ENCODE data around the gene DNMT1. TPM values are rescaled to one million over a fixed set of nuclear protein-coding genes. Genes with fewer than 3 reads are reported as not detected.

Gene DNMT1
- total RNA-seq, 6 experiments from 2014 or later, result 12.6 to 37.3 (median 24.4) TPM

DNA sequence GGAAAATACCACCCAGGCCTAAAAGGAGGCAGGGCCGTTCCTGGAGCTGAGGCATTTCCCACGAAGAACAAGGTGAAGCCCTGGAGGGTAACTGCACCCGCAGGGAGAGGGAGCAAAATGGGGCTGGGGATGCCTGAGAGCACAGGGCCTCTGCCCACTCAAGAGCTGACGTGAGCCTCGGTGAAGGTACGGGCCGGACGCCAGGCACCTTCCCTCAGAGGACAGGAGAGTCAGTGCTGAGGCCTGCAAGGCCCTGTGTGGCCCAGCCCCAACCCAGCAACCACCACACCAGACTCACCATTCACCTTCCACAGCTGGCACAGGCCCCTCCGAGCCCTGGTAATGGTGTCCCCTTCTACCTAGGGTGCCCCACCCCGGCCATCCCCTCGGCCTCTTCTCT is 36.3 kb downstream of the DNMT1 start:
- intact Hi-C loops (cut with DNase I), result no loop called here
- Histone ChIP-seq H3K36me3 (peaks cover 4 to 84% (median 36%) of the 10 kb centered on the region in 4 donors), H3K4me3 (no peak overlapping the region), H3K9me3 (no peaks in the 10 kb centered on the region), H3K4me1 (no peaks in the 10 kb centered on the region), H3K27ac (no peak overlapping the region), H3K27me3 (no peaks in the 10 kb centered on the region)
- ATAC-seq, result no peak
- TF ChIP-seq POLR2A (IDR thresholded peaks at IDR 0.05), result no peak
- TF ChIP-seq, protein P1, sequence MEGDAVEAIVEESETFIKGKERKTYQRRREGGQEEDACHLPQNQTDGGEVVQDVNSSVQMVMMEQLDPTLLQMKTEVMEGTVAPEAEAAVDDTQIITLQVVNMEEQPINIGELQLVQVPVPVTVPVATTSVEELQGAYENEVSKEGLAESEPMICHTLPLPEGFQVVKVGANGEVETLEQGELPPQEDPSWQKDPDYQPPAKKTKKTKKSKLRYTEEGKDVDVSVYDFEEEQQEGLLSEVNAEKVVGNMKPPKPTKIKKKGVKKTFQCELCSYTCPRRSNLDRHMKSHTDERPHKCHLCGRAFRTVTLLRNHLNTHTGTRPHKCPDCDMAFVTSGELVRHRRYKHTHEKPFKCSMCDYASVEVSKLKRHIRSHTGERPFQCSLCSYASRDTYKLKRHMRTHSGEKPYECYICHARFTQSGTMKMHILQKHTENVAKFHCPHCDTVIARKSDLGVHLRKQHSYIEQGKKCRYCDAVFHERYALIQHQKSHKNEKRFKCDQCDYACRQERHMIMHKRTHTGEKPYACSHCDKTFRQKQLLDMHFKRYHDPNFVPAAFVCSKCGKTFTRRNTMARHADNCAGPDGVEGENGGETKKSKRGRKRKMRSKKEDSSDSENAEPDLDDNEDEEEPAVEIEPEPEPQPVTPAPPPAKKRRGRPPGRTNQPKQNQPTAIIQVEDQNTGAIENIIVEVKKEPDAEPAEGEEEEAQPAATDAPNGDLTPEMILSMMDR (IDR thresholded peaks at IDR 0.05), result no peak
- DNase-seq, result no peak
- 80% methylated on average over 1 of the region's 11 CpGs for WGBS (ENCODE audit: insufficient coverage, low coverage, low lambda C conversion rate, missing lambda C conversion rate)

DNA sequence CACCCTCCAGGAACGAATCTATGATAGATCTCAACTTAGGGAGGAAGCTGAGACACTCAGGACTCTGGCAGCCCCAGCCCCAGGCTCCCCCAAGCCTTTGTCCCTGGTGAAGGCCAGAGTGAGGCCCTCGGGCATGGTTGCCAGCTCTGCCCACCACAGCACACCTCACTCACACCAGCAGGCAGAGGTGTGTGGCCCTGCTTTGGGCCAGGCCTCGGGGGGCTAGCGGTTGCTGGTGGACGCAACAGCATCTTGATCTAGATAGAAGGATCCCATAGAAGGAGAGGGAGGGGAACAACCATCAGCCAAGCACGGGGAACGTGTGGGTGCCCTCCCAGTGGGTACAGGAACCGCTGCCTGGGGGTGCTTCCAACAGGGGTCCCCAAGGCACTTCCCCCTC is 36.7 kb downstream of the DNMT1 start:
- WGBS (ENCODE audit: insufficient coverage, low coverage, low lambda C conversion rate, missing lambda C conversion rate), result no CpG with 5 or more reads among the region's 8 CpGs
- H3K27ac ChIP-seq, result no peak overlapping the region
- no peak for DNase-seq

GRCh38 chr19:10155839-10156238 is 38.9 kb downstream of the DNMT1 start:
- Histone ChIP-seq H3K27me3 (no peaks in the 10 kb centered on the region), H3K27ac (no peak overlapping the region), H3K4me1 (no peaks in the 10 kb centered on the region), H3K36me3 (peaks cover 4 to 87% (median 39%) of the 10 kb centered on the region in 4 donors), H3K4me3 (no peak overlapping the region), H3K9me3 (no peaks in the 10 kb centered on the region)
- no peak for TF ChIP-seq POLR2A (IDR thresholded peaks at IDR 0.05)
- TF ChIP-seq, protein P1 (IDR thresholded peaks at IDR 0.05), result no peak
- WGBS (ENCODE audit: insufficient coverage, low coverage, low lambda C conversion rate, missing lambda C conversion rate), result 85% methylated on average over 3 of the region's 4 CpGs
- intact Hi-C loops (cut with DNase I), result no loop called here
- ATAC-seq (no peak), DNase-seq (no peak)

More for the DNA sequence above, 36.7 kb downstream of the DNMT1 start:
- TF ChIP-seq, protein P1 (IDR thresholded peaks at IDR 0.05), result no peak
- no peak for TF ChIP-seq POLR2A (IDR thresholded peaks at IDR 0.05)
- no peaks in the 10 kb centered on the region for H3K9me3 ChIP-seq
- peaks cover 4 to 84% (median 36%) of the 10 kb centered on the region in 4 donors for H3K36me3 ChIP-seq
- no peak overlapping the region for H3K4me3 ChIP-seq
- H3K4me1 ChIP-seq, result no peaks in the 10 kb centered on the region
- no peaks in the 10 kb centered on the region for H3K27me3 ChIP-seq
- ATAC-seq, result no peak
- intact Hi-C loops (cut with DNase I), result no loop called here

GRCh38 chr19:10152100-10152499 is 42.7 kb downstream of the DNMT1 start:
- no peaks in the 10 kb centered on the region for H3K27me3 ChIP-seq
- no peaks in the 10 kb centered on the region for H3K9me3 ChIP-seq
- H3K27ac ChIP-seq, result no peak overlapping the region
- intact Hi-C loops (cut with DNase I), result no loop called here
- 90% methylated on average over 1 of the region's 3 CpGs for WGBS (ENCODE audit: insufficient coverage, low coverage, low lambda C conversion rate, missing lambda C conversion rate)
- TF ChIP-seq POLR2A (IDR thresholded peaks at IDR 0.05), result no peak
- TF ChIP-seq, protein P1 (IDR thresholded peaks at IDR 0.05), result no peak
- no peak overlapping the region for H3K4me3 ChIP-seq
- peaks cover 4 to 76% (median 30%) of the 10 kb centered on the region in 4 donors for H3K36me3 ChIP-seq
- H3K4me1 ChIP-seq, result no peaks in the 10 kb centered on the region
- no peak for ATAC-seq
- DNase-seq, result no peak

DNA sequence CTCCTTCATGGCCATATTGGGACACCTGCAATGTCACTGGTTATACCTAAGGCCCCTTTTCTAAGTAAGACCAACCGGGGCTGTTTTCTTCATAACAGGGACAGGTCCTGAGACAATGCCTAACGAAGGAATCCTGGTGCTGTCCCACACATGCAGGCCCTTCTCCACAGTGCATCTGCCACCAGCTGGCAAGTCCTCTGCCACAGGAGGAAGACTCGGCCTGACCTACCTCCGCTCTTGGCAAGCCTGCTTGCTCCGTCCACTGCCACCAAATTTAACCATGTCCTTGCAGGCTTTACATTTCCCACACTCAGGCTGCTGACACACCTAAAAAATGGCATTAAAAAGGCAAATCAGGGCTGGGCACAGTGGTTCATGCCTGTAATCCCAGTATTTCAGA is 43.2 kb downstream of the DNMT1 start:
- no peaks in the 10 kb centered on the region for H3K27me3 ChIP-seq
- H3K9me3 ChIP-seq, result no peaks in the 10 kb centered on the region
- H3K4me3 ChIP-seq, result no peak overlapping the region
- ATAC-seq (no peak), DNase-seq (no peak)
- H3K4me1 ChIP-seq, result no peaks in the 10 kb centered on the region
- H3K27ac ChIP-seq, result no peak overlapping the region
- 100% methylated on average over 2 of the region's 5 CpGs for WGBS (ENCODE audit: insufficient coverage, low coverage, low lambda C conversion rate, missing lambda C conversion rate)
- TF ChIP-seq POLR2A (IDR thresholded peaks at IDR 0.05), result no peak
- TF ChIP-seq, protein P1 (IDR thresholded peaks at IDR 0.05), result no peak
- intact Hi-C loops (cut with DNase I), result no loop called here
- peaks cover 0 to 80% (median 32%) of the 10 kb centered on the region in 4 donors for H3K36me3 ChIP-seq

Measured in right lobe of liver (tissue), 6 donors.